ENCODE results near the gene KLHL12. TPM values are rescaled to one million over a fixed set of nuclear protein-coding genes. Genes with fewer than 3 reads are reported as not detected.

KLHL12 gene
- total RNA-seq, 1 experiment from 2014 or later = 33.8 TPM

Other genes starting within 250 kb of the KLHL12 start
- not detected for gene SYT2, start 216.8 kb downstream of the KLHL12 start, total RNA-seq (2021; ENCODE audit: unreplicated experiment)
- gene KDM5B, start 118.8 kb downstream of the KLHL12 start, total RNA-seq (2021; ENCODE audit: unreplicated experiment) = 44.6 TPM
- gene PCAT6, start 116.3 kb downstream of the KLHL12 start, total RNA-seq (2021; ENCODE audit: unreplicated experiment) = 1.9 TPM
- gene RABIF, start 38.1 kb downstream of the KLHL12 start, total RNA-seq (2021; ENCODE audit: unreplicated experiment) = 5.4 TPM
- 89.8 TPM for gene ADIPOR1, start 31.1 kb upstream of the KLHL12 start, total RNA-seq (2021; ENCODE audit: unreplicated experiment)
- 16.5 TPM for gene CYB5R1, start 40.0 kb upstream of the KLHL12 start, total RNA-seq (2021; ENCODE audit: unreplicated experiment)
- 64.7 TPM for gene TMEM183A, start 80.1 kb upstream of the KLHL12 start, total RNA-seq (2021; ENCODE audit: unreplicated experiment)
- 10.8 TPM for gene PPFIA4, start 99.3 kb upstream of the KLHL12 start, total RNA-seq (2021; ENCODE audit: unreplicated experiment)
- not detected for gene MYOG, start 158.8 kb upstream of the KLHL12 start, total RNA-seq (2021; ENCODE audit: unreplicated experiment)
- 2.8 TPM for gene ADORA1, start 200.5 kb upstream of the KLHL12 start, total RNA-seq (2021; ENCODE audit: unreplicated experiment)
- gene MYBPH, start 248.6 kb upstream of the KLHL12 start, total RNA-seq (2021; ENCODE audit: unreplicated experiment) = 0.22 TPM